NCI-H510A treated with DMSO at 0.1 percent for 48 hours (cell line): Measurements from ENCODE around the gene PRSS16.
"Not testable (repeated sequence)": the region's sequence is repeated elsewhere in the genome, so short reads cannot be mapped to it uniquely, and the experiment has no call there.

ENCODE experiments used
- DNase-seq: peaks from one replicate; lab custom pipeline; 2025; lab: John Stamatoyannopoulos, UW

PRSS16 gene

GRCh38 chr6:27248783-27249182 lies 1.3 kb downstream of the PRSS16 start:
- no peak for DNase-seq

GRCh38 chr6:27250277-27251111 lies 3.0 kb downstream of the PRSS16 start:
- DNase-seq: no peak

- DNase-seq: peak; percentile 96
These were observed 3.7 kb downstream of the PRSS16 start for GRCh38 chr6:27251112-27251605.

- DNase-seq: peak; percentile 85
These were observed 4.2 kb downstream of the PRSS16 start for GRCh38 chr6:27251606-27252251.

GRCh38 chr6:27254566-27254965 lies 7.1 kb downstream of the PRSS16 start:
- DNase-seq: no peak

GRCh38 chr6:27255866-27256265 lies 8.4 kb downstream of the PRSS16 start:
- DNase-seq: no peak

GRCh38 chr6:27260369-27260768 lies 12.9 kb downstream of the PRSS16 start:
- no peak for DNase-seq

- DNase-seq: no peak
These were observed 13.4 kb downstream of the PRSS16 start for GRCh38 chr6:27260836-27261375.

GRCh38 chr6:27263886-27264285 lies 16.4 kb downstream of the PRSS16 start:
- DNase-seq: no peak

- DNase-seq: not testable (repeated sequence)
These were observed 19.5 kb downstream of the PRSS16 start for GRCh38 chr6:27267003-27267402.

GRCh38 chr6:27267857-27268434 lies 20.4 kb downstream of the PRSS16 start:
- no peak for DNase-seq

- no peak for DNase-seq
These were observed 21.3 kb downstream of the PRSS16 start for GRCh38 chr6:27268803-27269202.

- DNase-seq: no peak
These were observed 26.3 kb downstream of the PRSS16 start for GRCh38 chr6:27273783-27274182.

GRCh38 chr6:27275025-27275956 lies 27.8 kb downstream of the PRSS16 start:
- no peak for DNase-seq

GRCh38 chr6:27279513-27280063 lies 32.1 kb downstream of the PRSS16 start:
- DNase-seq: no peak

- DNase-seq: no peak
These were observed 32.6 kb downstream of the PRSS16 start for GRCh38 chr6:27280064-27280539.

GRCh38 chr6:27280540-27281000 lies 33.1 kb downstream of the PRSS16 start:
- no peak for DNase-seq

- DNase-seq: no peak
These were observed 33.6 kb downstream of the PRSS16 start for GRCh38 chr6:27281105-27281539.

- DNase-seq: no peak
These were observed 34.1 kb downstream of the PRSS16 start for GRCh38 chr6:27281569-27281968.

- no peak for DNase-seq
These were observed 35.8 kb downstream of the PRSS16 start for GRCh38 chr6:27283279-27283678.

GRCh38 chr6:27286141-27286540 lies 38.6 kb downstream of the PRSS16 start:
- DNase-seq: no peak
